T-helper 1 cell treated with Interleukin-12 subunit alpha and Interleukin-12 subunit beta and Interleukin-4 antibody, amounts not matched to agents 30 μg/mL and 1 μg/mL, for 36 hours (primary cell): ENCODE results near the gene KCNK5.

Experiments
- H3K27ac Mint-ChIP-seq: one replicate; pipeline ENCODE4 v1.8.0; 2021; ENCODE audit warnings: mild to moderate bottlenecking, mixed read lengths
- H3K27me3 Mint-ChIP-seq: one replicate; pipeline ENCODE4 v1.8.0; 2021; ENCODE audit warnings: low read depth, mixed read lengths
- H3K36me3 Mint-ChIP-seq: one replicate; pipeline ENCODE4 v1.8.0; 2021; ENCODE audit warnings: low read depth, mixed read lengths
- H3K4me1 Mint-ChIP-seq: one replicate; pipeline ENCODE4 v1.8.0; 2021; ENCODE audit warnings: low read depth, mixed read lengths
- H3K4me3 Mint-ChIP-seq: one replicate; pipeline ENCODE4 v1.8.0; 2021; ENCODE audit warnings: mild to moderate bottlenecking, moderate library complexity, mixed read lengths
- H3K9me3 Mint-ChIP-seq: one replicate; pipeline ENCODE4 v1.8.0; 2021; ENCODE audit warnings: mixed read lengths

Gene KCNK5

GRCh38 chr6:39189915-39190544 is 39.2 kb downstream of the KCNK5 start:
- Mint-ChIP-seq H3K9me3 (no peaks in the 10 kb centered on the region), H3K36me3 (peaks cover 23% of the 10 kb centered on the region), H3K27ac (no peak overlapping the region), H3K27me3 (no peaks in the 10 kb centered on the region), H3K4me1 (peaks cover 12% of the 10 kb centered on the region), H3K4me3 (no peak overlapping the region)

- H3K27ac Mint-ChIP-seq: no peak overlapping the region
- H3K9me3 Mint-ChIP-seq: no peaks in the 10 kb centered on the region
- peaks cover 12% of the 10 kb centered on the region for H3K4me1 Mint-ChIP-seq
- peaks cover 16% of the 10 kb centered on the region for H3K36me3 Mint-ChIP-seq
- no peak overlapping the region for H3K4me3 Mint-ChIP-seq
- no peaks in the 10 kb centered on the region for H3K27me3 Mint-ChIP-seq
Measured at GRCh38 chr6:39189131-39189530, 40.1 kb downstream of the KCNK5 start.

GRCh38 chr6:39188571-39188970 is 40.7 kb downstream of the KCNK5 start:
- H3K36me3 Mint-ChIP-seq: peaks cover 12% of the 10 kb centered on the region
- H3K27ac Mint-ChIP-seq: peak overlapping the region; percentile 50
- peaks cover 12% of the 10 kb centered on the region for H3K4me1 Mint-ChIP-seq
- H3K9me3 Mint-ChIP-seq: no peaks in the 10 kb centered on the region
- H3K4me3 Mint-ChIP-seq: no peak overlapping the region
- H3K27me3 Mint-ChIP-seq: no peaks in the 10 kb centered on the region

- Mint-ChIP-seq H3K4me3 (no peak overlapping the region), H3K36me3 (peaks cover 11% of the 10 kb centered on the region), H3K27ac (no peak overlapping the region), H3K4me1 (peaks cover 12% of the 10 kb centered on the region), H3K9me3 (no peaks in the 10 kb centered on the region), H3K27me3 (no peaks in the 10 kb centered on the region)
Measured at GRCh38 chr6:39188098-39188450, 41.2 kb downstream of the KCNK5 start.

- H3K4me3 Mint-ChIP-seq: no peak overlapping the region
- no peaks in the 10 kb centered on the region for H3K27me3 Mint-ChIP-seq
- H3K27ac Mint-ChIP-seq: no peak overlapping the region
- H3K36me3 Mint-ChIP-seq: peaks cover 11% of the 10 kb centered on the region
- peaks cover 12% of the 10 kb centered on the region for H3K4me1 Mint-ChIP-seq
- H3K9me3 Mint-ChIP-seq: no peaks in the 10 kb centered on the region
Measured at GRCh38 chr6:39184906-39185580, 44.2 kb downstream of the KCNK5 start.

GRCh38 chr6:39182604-39183003 is 46.7 kb downstream of the KCNK5 start:
- Mint-ChIP-seq H3K9me3 (peaks cover 11% of the 10 kb centered on the region), H3K27ac (no peak overlapping the region), H3K4me3 (no peak overlapping the region), H3K27me3 (no peaks in the 10 kb centered on the region), H3K4me1 (peaks cover 2% of the 10 kb centered on the region), H3K36me3 (peaks cover 5% of the 10 kb centered on the region)

- peaks cover 19% of the 10 kb centered on the region for H3K9me3 Mint-ChIP-seq
- H3K27ac Mint-ChIP-seq: no peak overlapping the region
- H3K4me1 Mint-ChIP-seq: no peaks in the 10 kb centered on the region
- no peaks in the 10 kb centered on the region for H3K27me3 Mint-ChIP-seq
- no peak overlapping the region for H3K4me3 Mint-ChIP-seq
- H3K36me3 Mint-ChIP-seq: peaks cover 5% of the 10 kb centered on the region
Measured at GRCh38 chr6:39181826-39182225, 47.4 kb downstream of the KCNK5 start.

- H3K9me3 Mint-ChIP-seq: peaks cover 22% of the 10 kb centered on the region
- no peaks in the 10 kb centered on the region for H3K27me3 Mint-ChIP-seq
- peaks cover 5% of the 10 kb centered on the region for H3K36me3 Mint-ChIP-seq
- H3K27ac Mint-ChIP-seq: no peak overlapping the region
- no peaks in the 10 kb centered on the region for H3K4me1 Mint-ChIP-seq
- no peak overlapping the region for H3K4me3 Mint-ChIP-seq
Measured at GRCh38 chr6:39181333-39181732, 47.9 kb downstream of the KCNK5 start.

GRCh38 chr6:39178804-39179203 is 50.5 kb downstream of the KCNK5 start:
- Mint-ChIP-seq H3K9me3 (peaks cover 22% of the 10 kb centered on the region), H3K36me3 (peaks cover 5% of the 10 kb centered on the region), H3K27me3 (no peaks in the 10 kb centered on the region), H3K27ac (no peak overlapping the region), H3K4me3 (no peak overlapping the region), H3K4me1 (no peaks in the 10 kb centered on the region)

GRCh38 chr6:39178235-39178634 is 51.0 kb downstream of the KCNK5 start:
- peaks cover 5% of the 10 kb centered on the region for H3K36me3 Mint-ChIP-seq
- no peak overlapping the region for H3K27ac Mint-ChIP-seq
- peaks cover 22% of the 10 kb centered on the region for H3K9me3 Mint-ChIP-seq
- H3K4me3 Mint-ChIP-seq: no peak overlapping the region
- no peaks in the 10 kb centered on the region for H3K27me3 Mint-ChIP-seq
- H3K4me1 Mint-ChIP-seq: no peaks in the 10 kb centered on the region

- H3K9me3 Mint-ChIP-seq: peaks cover 22% of the 10 kb centered on the region
- no peak overlapping the region for H3K27ac Mint-ChIP-seq
- no peaks in the 10 kb centered on the region for H3K4me1 Mint-ChIP-seq
- no peaks in the 10 kb centered on the region for H3K27me3 Mint-ChIP-seq
- peaks cover 5% of the 10 kb centered on the region for H3K36me3 Mint-ChIP-seq
- H3K4me3 Mint-ChIP-seq: no peak overlapping the region
Measured at GRCh38 chr6:39177130-39177529, 52.1 kb downstream of the KCNK5 start.

GRCh38 chr6:39173270-39173669 is 56.0 kb downstream of the KCNK5 start:
- Mint-ChIP-seq H3K9me3 (peaks cover 16% of the 10 kb centered on the region), H3K36me3 (peaks cover 3% of the 10 kb centered on the region), H3K27me3 (no peaks in the 10 kb centered on the region), H3K4me1 (no peaks in the 10 kb centered on the region), H3K27ac (no peak overlapping the region), H3K4me3 (no peak overlapping the region)

- H3K27me3 Mint-ChIP-seq: no peaks in the 10 kb centered on the region
- H3K4me3 Mint-ChIP-seq: no peak overlapping the region
- peaks cover 3% of the 10 kb centered on the region for H3K36me3 Mint-ChIP-seq
- H3K27ac Mint-ChIP-seq: no peak overlapping the region
- peaks cover 9% of the 10 kb centered on the region for H3K9me3 Mint-ChIP-seq
- H3K4me1 Mint-ChIP-seq: no peaks in the 10 kb centered on the region
Measured at GRCh38 chr6:39172377-39172757, 56.9 kb downstream of the KCNK5 start.

GRCh38 chr6:39171489-39172376 is 57.5 kb downstream of the KCNK5 start:
- Mint-ChIP-seq H3K27me3 (no peaks in the 10 kb centered on the region), H3K36me3 (peaks cover 3% of the 10 kb centered on the region), H3K4me1 (peaks cover under 1% of the 10 kb centered on the region), H3K4me3 (no peak overlapping the region), H3K27ac (no peak overlapping the region), H3K9me3 (peaks cover 2% of the 10 kb centered on the region)

- Mint-ChIP-seq H3K9me3 (no peaks in the 10 kb centered on the region), H3K4me3 (no peak overlapping the region), H3K36me3 (peaks cover 3% of the 10 kb centered on the region), H3K4me1 (peaks cover 3% of the 10 kb centered on the region), H3K27ac (no peak overlapping the region), H3K27me3 (no peaks in the 10 kb centered on the region)
Measured at GRCh38 chr6:39170860-39171259, 58.4 kb downstream of the KCNK5 start.
